Transverse colon (tissue), 3 donors: ENCODE measurements around the gene MPST.

Experiments used
- EP300 ChIP-seq: sonication (generic); formaldehyde crosslinking; IDR thresholded peaks from one replicate; pipeline ENCODE4 v1.6.1; 2017; ENCODE audit warnings: antibody characterized with exemption, low read depth
- POLR2A ChIP-seq: fragments of 450-650 bp; IDR thresholded peaks from one replicate; pipeline ENCODE4 v1.6.1; 2016; ENCODE audit warnings: antibody characterized with exemption, mild to moderate bottlenecking, moderate library complexity
- TF ChIP-seq, protein P1 (sequence below), 5 experiments: fragments of 200-600 bp in 3 of 5; fragments of 450-650 bp in 2 of 5; sonication (generic) in 3 of 5; IDR thresholded peaks; 1 replicate in 2 of 5; 2 replicates in 3 of 5; pipeline ENCODE4 v1.5.1; 2016 to 2017; ENCODE audit warnings: antibody characterized with exemption in 5 of 5, inconsistent platforms in 3 of 5, mild to moderate bottlenecking in 2 of 5, moderate library complexity in 1 of 5

DNA sequence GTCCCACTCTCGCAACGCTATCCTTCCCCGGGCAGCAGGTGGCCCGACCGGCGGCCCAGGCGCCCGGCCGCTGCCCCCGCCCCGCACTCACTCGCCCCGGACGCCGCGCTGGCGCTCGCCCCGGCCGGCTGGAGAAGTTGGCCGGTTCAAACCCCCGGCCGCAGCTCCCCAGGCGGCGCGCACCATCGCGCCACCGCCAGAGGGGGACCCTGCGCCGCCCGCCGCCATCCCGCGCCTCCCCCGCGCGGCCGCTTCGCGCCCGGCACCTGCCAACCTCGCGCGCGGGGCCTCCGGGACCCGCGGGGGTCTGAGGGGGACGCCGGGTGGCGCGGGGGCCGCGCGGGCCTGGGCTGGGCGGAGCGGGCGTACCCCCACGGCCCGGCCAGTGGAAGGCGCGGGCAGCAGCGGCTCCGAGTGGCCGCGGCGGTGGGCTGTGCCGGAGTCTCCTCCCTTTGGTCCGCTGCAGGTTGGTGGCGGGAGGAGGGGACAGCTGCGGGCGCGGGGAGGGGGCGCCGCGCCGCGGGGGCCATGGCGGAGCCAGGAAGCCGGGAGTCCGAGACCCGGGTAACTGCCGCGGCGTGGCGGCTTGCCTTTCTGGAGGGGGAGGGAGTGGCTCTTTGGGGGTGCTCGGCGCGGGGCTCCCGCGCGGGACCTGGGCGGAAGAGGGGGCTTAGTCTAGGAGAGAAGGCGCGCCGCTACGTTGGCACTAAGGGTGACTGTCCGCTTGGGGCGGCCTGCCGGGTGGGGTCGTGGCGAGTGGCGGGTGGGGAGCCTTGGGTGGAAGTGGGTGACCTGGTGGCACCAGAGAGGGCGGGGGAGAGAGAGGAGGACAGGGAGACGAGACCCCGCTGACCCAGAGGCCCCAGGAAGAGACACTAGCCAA is at the start of gene MPST, which contains the start of gene TST:
- peak; percentile 80 for TF ChIP-seq POLR2A
- TF ChIP-seq, protein P1, sequence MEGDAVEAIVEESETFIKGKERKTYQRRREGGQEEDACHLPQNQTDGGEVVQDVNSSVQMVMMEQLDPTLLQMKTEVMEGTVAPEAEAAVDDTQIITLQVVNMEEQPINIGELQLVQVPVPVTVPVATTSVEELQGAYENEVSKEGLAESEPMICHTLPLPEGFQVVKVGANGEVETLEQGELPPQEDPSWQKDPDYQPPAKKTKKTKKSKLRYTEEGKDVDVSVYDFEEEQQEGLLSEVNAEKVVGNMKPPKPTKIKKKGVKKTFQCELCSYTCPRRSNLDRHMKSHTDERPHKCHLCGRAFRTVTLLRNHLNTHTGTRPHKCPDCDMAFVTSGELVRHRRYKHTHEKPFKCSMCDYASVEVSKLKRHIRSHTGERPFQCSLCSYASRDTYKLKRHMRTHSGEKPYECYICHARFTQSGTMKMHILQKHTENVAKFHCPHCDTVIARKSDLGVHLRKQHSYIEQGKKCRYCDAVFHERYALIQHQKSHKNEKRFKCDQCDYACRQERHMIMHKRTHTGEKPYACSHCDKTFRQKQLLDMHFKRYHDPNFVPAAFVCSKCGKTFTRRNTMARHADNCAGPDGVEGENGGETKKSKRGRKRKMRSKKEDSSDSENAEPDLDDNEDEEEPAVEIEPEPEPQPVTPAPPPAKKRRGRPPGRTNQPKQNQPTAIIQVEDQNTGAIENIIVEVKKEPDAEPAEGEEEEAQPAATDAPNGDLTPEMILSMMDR (IDR thresholded peaks at IDR 0.05) = peak in 3 of 5 experiments; percentile 8 to 37 (median 15)
- no peak for TF ChIP-seq EP300
